NCI-H1417 (cell line): ENCODE measurements around the gene ABI3BP.

ENCODE experiments used
- DNase-seq, 3 experiments: peaks; one replicate each; lab custom pipeline; 2025; lab: John Stamatoyannopoulos, UW

The ABI3BP gene

DNA sequence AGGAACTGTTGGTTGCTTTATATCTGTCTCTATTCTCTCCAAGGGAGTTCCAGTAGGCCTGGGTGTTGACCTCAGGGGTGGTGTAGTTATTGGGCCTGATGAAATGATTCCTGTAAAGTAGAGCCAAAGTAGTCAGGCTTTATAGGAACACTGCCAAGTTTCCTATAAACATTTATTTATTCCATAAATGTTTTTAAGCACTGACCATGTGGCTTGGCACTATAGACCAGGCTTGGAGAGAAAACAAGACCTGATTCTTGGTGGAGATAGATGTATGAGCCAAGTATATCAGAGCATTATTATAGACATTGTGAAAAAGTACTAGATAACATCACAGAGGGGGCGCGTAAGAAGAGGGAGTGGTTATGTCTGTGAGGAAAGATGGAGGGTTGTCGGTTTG is 218.0 kb downstream of the ABI3BP start:
- no peak for DNase-seq

GRCh38 chr3:100769693-100770092 is 223.5 kb downstream of the ABI3BP start:
- no peak for DNase-seq

GRCh38 chr3:100766069-100766468 is 227.2 kb downstream of the ABI3BP start:
- DNase-seq: no peak

DNA sequence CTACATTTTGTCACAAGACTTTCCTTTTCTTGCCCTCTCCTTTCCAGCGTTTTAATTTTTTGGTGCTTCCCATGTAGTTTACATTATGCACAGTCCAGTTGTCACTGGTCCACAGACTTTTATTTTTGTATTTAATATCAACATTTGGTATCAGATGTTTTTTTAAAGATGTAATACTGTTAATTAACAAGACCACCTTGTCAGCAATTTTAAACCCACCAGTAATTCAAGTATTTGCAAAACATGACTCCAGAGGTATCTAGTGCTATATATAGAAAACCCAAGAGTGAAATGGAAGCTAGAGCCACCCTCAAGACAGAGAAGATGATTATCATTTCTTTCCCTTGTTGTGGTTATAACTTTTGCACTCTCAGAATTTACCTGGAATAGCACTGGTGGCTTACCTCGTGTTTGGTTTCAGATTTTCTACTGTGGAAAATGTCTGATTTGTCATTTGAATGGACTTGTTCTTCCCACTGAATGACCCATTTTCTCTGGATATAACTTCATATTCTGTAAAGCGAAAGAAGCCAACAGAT is 227.7 kb downstream of the ABI3BP start:
- no peak for DNase-seq

- no peak for DNase-seq
Observed at GRCh38 chr3:100761951-100762350, 231.3 kb downstream of the ABI3BP start.

- DNase-seq: peak in 2 of 3 experiments; percentile 8 to 39
Observed at GRCh38 chr3:100761211-100761942, 231.8 kb downstream of the ABI3BP start.

DNA sequence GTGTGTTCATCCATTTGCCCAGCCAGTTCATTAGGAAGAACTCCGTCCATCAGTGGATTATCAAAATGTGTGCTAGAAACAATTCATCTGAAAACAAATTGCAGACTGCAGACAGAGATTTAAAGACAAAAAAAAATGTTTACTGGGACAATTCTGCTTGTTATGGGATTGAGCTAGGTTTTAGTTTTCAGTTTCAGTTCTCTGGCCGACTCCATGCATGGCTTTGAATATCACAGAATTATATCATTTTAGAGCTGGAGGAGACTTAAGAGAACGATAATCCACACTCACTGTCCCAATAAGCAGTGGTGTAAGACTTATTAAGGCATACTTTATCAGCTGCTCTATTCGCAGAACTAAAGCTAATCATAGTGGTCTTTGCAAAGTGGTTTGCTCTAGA is 232.8 kb downstream of the ABI3BP start:
- no peak for DNase-seq

GRCh38 chr3:100759950-100760349 is 233.3 kb downstream of the ABI3BP start:
- no peak for DNase-seq

DNA sequence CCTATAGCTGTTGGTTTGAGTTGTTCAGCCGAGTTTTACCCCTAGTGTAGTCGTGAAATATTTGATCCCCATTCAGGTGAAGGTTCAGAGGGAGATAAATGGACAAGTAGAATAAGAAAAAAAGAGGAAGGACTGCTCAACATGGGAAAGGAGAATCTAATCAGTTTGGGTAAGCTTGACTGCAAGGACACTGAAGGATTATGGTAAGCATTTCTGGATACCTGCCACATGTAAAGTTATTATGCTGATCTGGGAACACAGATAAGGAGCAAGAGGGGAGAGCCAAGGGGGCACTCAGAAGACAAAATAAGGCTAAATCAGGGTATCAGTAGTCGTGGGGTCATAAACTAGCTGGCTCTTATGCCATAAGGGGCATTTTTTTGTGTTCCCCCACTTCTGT is 234.1 kb downstream of the ABI3BP start:
- no peak for DNase-seq

GRCh38 chr3:100756441-100756840 is 236.8 kb downstream of the ABI3BP start:
- DNase-seq: no peak

- DNase-seq: peak in 1 of 3 experiments; percentile 9
Observed at GRCh38 chr3:100754563-100755334, 238.5 kb downstream of the ABI3BP start.

GRCh38 chr3:100753846-100754245 is 239.4 kb downstream of the ABI3BP start:
- DNase-seq: no peak

GRCh38 chr3:100748967-100749366 is 244.3 kb downstream of the ABI3BP start:
- DNase-seq: no peak

DNA sequence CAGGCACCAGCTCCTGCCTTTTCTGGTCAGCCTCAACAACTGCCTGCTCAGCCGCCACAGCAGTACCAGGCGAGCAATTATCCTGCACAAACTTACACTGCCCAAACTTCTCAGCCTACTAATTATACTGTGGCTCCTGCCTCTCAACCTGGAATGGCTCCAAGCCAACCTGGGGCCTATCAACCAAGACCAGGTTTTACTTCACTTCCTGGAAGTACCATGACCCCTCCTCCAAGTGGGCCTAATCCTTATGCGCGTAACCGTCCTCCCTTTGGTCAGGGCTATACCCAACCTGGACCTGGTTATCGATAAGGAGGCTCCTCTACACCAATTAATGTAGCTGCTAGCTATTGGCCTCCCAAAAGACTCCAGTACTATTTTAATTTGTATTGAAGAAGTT is 245.0 kb downstream of the ABI3BP start:
- no peak for DNase-seq

DNA sequence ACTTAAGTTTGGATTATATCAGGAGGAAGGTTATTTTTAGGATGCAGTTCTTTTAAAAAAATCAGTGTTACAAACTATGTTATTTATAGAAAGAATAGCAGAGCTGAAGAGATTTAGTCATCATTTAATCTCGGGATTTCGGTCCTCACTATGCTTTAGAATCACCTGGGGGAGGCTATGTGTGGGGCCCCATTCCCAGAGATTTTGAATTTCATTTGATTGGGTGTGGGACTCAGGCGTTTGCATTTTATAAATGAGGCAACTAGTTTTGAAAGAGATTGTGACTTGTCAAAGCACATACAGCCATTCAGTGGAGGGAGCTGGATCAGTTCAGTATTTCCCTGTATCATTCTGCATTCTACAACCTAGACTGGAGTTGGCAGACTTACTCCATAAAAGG is 247.1 kb downstream of the ABI3BP start:
- DNase-seq: no peak

GRCh38 chr3:100745617-100746016 is 247.6 kb downstream of the ABI3BP start:
- no peak for DNase-seq

GRCh38 chr3:100744671-100745070 is 248.6 kb downstream of the ABI3BP start:
- DNase-seq: no peak

- no peak for DNase-seq
Observed at GRCh38 chr3:100743535-100743934, 249.7 kb downstream of the ABI3BP start.

DNA sequence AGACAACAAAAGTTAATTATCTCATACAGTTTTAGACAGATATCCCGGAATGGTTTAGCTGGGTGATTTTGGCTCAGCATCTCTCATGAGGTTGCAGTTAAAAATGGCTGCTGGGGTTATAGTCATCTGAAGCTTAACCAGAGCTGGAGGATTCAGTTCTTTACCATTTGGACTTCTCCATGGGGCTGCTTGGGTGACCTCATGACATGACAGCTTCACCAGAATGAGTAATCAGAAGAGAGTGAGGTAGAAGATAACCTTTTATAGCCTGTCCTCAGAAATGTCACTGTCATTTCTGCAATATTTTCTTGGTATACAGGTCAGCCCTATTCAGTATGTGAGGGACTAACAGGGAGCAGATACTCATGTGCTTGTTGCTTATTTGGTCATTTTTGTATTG is 253.0 kb downstream of the ABI3BP start:
- no peak for DNase-seq

DNA sequence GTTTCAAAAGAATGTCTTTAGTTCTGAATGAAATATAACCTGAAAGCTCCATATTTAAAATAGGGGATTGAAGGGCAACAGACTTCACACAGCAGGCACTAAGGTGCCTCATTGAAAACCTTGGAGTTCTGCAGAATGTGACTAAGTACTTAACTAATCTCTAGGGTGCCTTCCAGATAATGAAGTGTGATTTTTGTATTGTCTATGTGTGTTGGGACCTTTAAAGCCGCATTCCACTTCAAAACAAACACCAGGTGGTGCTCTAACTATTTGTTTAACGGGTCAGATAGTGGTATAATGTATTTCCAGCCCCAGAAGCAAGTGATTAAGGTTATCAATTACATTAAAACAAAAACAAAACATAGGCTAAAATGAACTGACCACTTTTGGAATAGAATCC is 255.9 kb downstream of the ABI3BP start:
- DNase-seq: peak in 2 of 3 experiments; percentile 13 to 56

GRCh38 chr3:100732435-100732834 is 260.8 kb downstream of the ABI3BP start:
- DNase-seq: no peak

- DNase-seq: no peak
Observed at GRCh38 chr3:100730524-100730923, 262.7 kb downstream of the ABI3BP start.

DNA sequence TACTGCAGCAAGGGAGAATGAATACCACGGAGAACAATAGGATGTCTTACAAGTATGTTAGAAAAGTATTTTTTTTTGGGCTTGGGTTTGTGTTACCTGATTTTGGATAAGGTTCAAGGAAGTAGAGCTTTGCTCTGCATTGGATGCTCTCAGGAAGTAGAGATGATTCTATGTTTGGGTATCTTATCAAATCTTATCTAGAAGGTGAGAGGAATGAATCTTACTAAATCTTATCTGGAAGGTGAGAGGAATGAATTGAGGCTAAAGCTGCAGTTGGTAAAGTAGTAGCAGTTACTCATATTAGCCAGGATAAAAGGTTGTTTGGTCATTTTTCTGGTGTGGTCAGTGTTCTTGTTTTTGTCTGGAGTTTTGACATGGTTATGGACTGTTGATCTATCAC is 266.5 kb downstream of the ABI3BP start:
- no peak for DNase-seq
